ENCODE data around the gene CHRNE. TPM values are rescaled to one million over a fixed set of nuclear protein-coding genes. Genes with fewer than 3 reads are reported as not detected.

CHRNE gene
- total RNA-seq, 1 experiment from 2014 or later, result 0.11 TPM

DNA sequence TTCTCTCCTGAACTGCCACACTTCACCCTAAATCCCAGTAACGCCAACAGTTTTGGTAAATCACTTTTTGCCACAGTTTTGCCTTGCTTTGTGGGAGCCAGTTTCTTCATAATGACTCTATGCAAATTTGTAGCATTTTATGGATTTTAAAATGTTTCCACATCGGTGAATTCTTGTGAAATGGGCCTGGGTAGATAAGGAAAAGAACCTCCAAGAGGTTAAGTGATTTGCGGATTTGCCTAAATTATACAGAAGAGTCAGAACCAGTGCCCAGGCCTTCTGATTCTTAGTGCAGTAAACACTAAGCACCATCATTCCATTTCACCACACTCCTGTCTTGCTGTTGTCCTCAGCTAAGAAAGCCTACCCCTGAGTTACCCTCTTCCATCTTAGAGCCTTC lies 51.8 kb downstream of the CHRNE start:
- in situ Hi-C loops (cut with HindIII; ENCODE audit: low pct_unique_long_range_greater_than_20kb, low sequenced_read_pairs), result no loop called here
- DNase-seq (ENCODE audit: low read depth, low spot score), result no peak

DNA sequence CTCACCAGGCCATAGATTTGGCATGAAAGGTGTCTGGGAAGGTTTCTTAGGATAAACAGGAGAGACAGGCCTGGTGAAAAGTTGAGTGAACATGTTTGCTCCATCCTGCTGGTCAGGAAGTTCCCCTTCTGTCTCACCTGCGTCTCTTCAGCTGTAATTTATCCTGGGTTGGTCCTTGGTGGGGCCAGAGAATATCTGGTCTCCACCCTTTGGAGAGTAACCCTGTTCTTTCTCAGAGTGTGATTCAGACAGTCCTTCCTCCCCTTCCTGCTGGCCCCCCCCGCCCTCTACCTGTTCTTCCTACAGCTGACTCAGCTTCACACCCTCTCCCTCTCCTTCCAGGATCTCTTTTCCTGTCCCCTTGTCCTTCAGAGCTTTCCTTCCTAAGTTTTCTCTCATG lies 52.7 kb downstream of the CHRNE start:
- in situ Hi-C loops (cut with HindIII; ENCODE audit: low pct_unique_long_range_greater_than_20kb, low sequenced_read_pairs), result no loop called here
- no peak for DNase-seq (ENCODE audit: low read depth, low spot score)

DNA sequence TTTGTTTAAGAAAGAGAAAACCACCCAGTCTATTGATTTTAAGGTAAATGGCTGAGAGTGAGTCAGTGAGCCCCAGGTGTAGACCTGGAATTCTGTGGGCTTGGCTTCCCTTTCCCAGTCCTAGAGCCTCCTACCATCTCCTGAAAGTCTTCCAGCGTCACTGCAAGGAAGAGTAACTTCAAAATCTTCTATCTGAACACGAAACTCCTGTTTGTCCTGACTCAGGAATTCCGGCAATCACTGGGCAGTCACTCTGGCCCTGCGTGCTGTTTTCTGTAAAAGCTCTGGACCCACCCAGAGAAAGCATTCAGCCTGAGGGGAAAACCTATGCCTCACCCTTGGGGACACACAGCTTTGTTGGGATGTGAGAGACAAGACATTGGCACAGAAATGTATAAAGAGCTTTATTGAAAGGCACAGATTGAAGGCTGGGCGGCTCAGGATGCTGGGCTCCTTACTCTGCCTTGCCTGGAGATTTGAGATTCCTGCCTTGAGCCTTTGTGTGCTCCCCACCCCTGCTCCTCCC lies 53.8 kb downstream of the CHRNE start:
- DNase-seq (ENCODE audit: low read depth, low spot score), result no peak
- in situ Hi-C loops (cut with HindIII; ENCODE audit: low pct_unique_long_range_greater_than_20kb, low sequenced_read_pairs), result no loop called here

Other genes with a start within 250 kb of the CHRNE start
- 18.1 and 23.4 TPM in 2 replicates for gene PELP1, start 199.0 kb downstream of the CHRNE start, total RNA-seq (2014; rRNA removed; shearing (Covaris generic))
- gene ARRB2, start 192.5 kb downstream of the CHRNE start, total RNA-seq (2014; rRNA removed; shearing (Covaris generic)), result 13.6 and 17.2 TPM in 2 replicates
- gene MED11, start 171.7 kb downstream of the CHRNE start, total RNA-seq (2014; rRNA removed; shearing (Covaris generic)), result 26.3 and 32.0 TPM in 2 replicates
- 0.11 TPM in 1 of 2 replicates, not detected in the other for gene ZMYND15, start 163.3 kb downstream of the CHRNE start, total RNA-seq (2014; rRNA removed; shearing (Covaris generic))
- gene CXCL16, start 163.2 kb downstream of the CHRNE start, total RNA-seq (2014; rRNA removed; shearing (Covaris generic)), result 10.0 and 10.7 TPM in 2 replicates
- not detected in 2 replicates for gene TM4SF5, start 131.2 kb downstream of the CHRNE start, total RNA-seq (2014; rRNA removed; shearing (Covaris generic))
- gene VMO1, start 116.7 kb downstream of the CHRNE start, total RNA-seq (2014; rRNA removed; shearing (Covaris generic)), result not detected in 2 replicates
- gene GLTPD2, start 114.1 kb downstream of the CHRNE start, total RNA-seq (2014; rRNA removed; shearing (Covaris generic)), result not detected in 2 replicates
- 171 and 190 TPM in 2 replicates for gene PSMB6, start 106.9 kb downstream of the CHRNE start, total RNA-seq (2014; rRNA removed; shearing (Covaris generic))
- 10.2 and 10.5 TPM in 2 replicates for gene PLD2, start 95.9 kb downstream of the CHRNE start, total RNA-seq (2014; rRNA removed; shearing (Covaris generic))
- gene MINK1, start 69.8 kb downstream of the CHRNE start, total RNA-seq (2014; rRNA removed; shearing (Covaris generic)), result 18.7 and 19.5 TPM in 2 replicates
- not detected in 2 replicates for gene C17orf107, start 3.6 kb downstream of the CHRNE start, total RNA-seq (2014; rRNA removed; shearing (Covaris generic))
- gene GP1BA, start 29.2 kb upstream of the CHRNE start, total RNA-seq (2014; rRNA removed; shearing (Covaris generic)), result not detected in 2 replicates
- 115 and 129 TPM in 2 replicates for gene SLC25A11, start 36.9 kb upstream of the CHRNE start, total RNA-seq (2014; rRNA removed; shearing (Covaris generic))
- 30.6 and 38.3 TPM in 2 replicates for gene RNF167, start 37.2 kb upstream of the CHRNE start, total RNA-seq (2014; rRNA removed; shearing (Covaris generic))
- gene PFN1, start 45.4 kb upstream of the CHRNE start, total RNA-seq (2014; rRNA removed; shearing (Covaris generic)), result 714 and 787 TPM in 2 replicates
- 3.6 and 4.3 TPM in 2 replicates for gene ENO3, start 48.0 kb upstream of the CHRNE start, total RNA-seq (2014; rRNA removed; shearing (Covaris generic))
- gene SPAG7, start 64.7 kb upstream of the CHRNE start, total RNA-seq (2014; rRNA removed; shearing (Covaris generic)), result 41.6 and 55.3 TPM in 2 replicates
- gene CAMTA2, start 84.6 kb upstream of the CHRNE start, total RNA-seq (2014; rRNA removed; shearing (Covaris generic)), result 4.4 and 5.6 TPM in 2 replicates
- 0.16 and 0.24 TPM in 2 replicates for gene INCA1, start 94.4 kb upstream of the CHRNE start, total RNA-seq (2014; rRNA removed; shearing (Covaris generic))
- gene KIF1C, start 94.9 kb upstream of the CHRNE start, total RNA-seq (2014; rRNA removed; shearing (Covaris generic)), result 48.2 and 54.7 TPM in 2 replicates
- not detected in 2 replicates for gene SLC52A1, start 132.3 kb upstream of the CHRNE start, total RNA-seq (2014; rRNA removed; shearing (Covaris generic))
- gene ZFP3, start 175.4 kb upstream of the CHRNE start, total RNA-seq (2014; rRNA removed; shearing (Covaris generic)), result 0.19 TPM in 1 of 2 replicates, not detected in the other
- gene ZNF232, start 208.8 kb upstream of the CHRNE start, total RNA-seq (2014; rRNA removed; shearing (Covaris generic)), result 7.1 and 7.4 TPM in 2 replicates
- not detected in 2 replicates for gene USP6, start 212.9 kb upstream of the CHRNE start, total RNA-seq (2014; rRNA removed; shearing (Covaris generic))

All from SK-MEL-5 (cell line).